Measurements from ENCODE around the gene ZNF70.

ZNF70 gene

GRCh38 chr22:23692598-23693291 lies 58.2 kb downstream of the ZNF70 start:
- DNase-seq, result no peak

DNA sequence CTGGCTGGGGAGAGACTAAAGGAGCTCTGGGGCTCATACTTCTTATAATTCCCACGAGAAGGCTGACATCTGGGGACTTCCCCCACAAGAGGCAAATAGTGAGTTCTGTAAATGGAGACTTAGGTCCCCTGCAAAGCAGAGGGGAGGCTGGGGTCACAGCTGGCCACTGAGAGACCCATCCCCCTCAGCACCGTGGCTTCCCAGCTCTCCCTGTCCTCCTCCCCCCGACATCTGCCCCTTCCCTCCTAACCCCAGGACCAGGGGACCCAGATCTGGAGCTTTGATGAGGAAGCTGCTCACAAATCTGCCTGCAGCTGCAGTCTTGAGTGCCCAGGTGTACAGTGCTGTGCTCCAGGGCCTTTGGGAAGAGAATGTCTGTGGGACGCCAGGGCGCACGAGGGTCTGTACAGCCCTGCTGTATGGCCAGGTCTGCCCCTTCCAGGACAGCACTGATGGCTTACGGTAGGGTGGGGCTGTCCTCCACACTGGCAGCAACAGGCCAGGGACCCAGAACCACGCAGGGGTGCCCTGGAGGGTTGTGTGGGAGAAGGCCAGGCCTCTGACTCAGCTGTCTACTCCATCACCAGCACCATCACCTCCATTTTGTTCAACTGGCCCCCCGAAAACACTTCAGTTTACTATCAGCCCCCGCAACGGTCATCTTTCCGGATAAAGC lies 59.0 kb downstream of the ZNF70 start:
- DNase-seq, result no peak

DNA sequence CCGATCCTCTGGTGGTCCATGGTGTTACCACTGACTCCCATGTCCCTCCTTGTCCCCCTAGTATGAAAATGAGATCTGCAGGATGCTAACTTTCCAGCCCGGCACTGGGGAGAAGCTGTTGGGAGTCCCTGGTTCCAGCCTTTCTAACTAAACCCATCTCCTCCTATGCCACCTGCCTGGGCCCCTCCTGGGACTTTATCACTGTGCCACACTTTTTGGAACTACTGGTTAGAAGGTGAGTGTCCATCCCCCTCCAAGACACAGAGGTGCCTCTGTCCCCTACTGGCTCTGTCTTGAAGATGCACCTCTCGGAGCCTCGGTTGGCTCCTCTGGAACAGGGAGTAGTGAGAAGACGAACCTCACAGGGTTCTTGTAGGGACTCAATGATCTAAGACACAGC lies 60.2 kb downstream of the ZNF70 start, which contains the start of gene RGL4:
RGL4 (plus strand) TSS at position 301 of the 400 bp plus-strand sequence. CDS start 1,018 bp downstream, outside the sequence.
- DNase-seq, result no peak

DNA sequence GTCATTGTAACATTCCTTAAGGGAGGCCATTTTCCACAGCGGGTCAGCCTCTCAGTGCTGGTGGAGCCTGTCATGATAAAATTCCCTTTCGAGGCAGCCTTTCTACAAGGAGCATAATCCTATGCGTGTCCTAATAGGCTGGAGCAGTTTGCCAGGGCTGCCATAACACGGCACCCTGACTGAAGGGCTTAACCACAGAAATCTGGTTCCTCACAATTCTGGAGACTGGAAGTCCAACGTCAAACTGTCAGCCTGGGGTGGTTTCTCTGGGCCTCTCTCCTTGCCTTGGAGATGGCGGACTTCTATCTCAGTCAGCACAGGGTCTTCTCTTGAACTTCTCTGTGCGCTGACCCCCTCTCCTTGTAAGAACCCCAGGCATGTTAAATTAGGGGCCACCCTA lies 61.5 kb downstream of the ZNF70 start:
- DNase-seq, result no peak

All from fibroblast of skin of abdomen (primary cell).